HEK293T (cell line): ENCODE results near the gene ZFR2.

Experiments used
- BHLHE40 ChIP-seq: fragments of 450-650 bp; IDR thresholded peaks from 2 replicates; pipeline ENCODE4 v1.6.1; 2016; ENCODE audit warnings: mild to moderate bottlenecking, moderate library complexity, borderline replicate concordance
- FOXM1 ChIP-seq: fragments of 450-650 bp; IDR thresholded peaks from 2 replicates; pipeline ENCODE4 v1.6.1; 2017; ENCODE audit warnings: mild to moderate bottlenecking, borderline replicate concordance
- SP1 ChIP-seq: fragments of 450-650 bp; IDR thresholded peaks from 2 replicates; pipeline ENCODE4 v1.6.1; 2017
- TF ChIP-seq, protein P1 (sequence below): fragments of 450-650 bp; IDR thresholded peaks from 2 replicates; pipeline ENCODE4 v1.6.1; 2016

- no peak for TF ChIP-seq FOXM1
- no peak for TF ChIP-seq BHLHE40
- TF ChIP-seq, protein P1, sequence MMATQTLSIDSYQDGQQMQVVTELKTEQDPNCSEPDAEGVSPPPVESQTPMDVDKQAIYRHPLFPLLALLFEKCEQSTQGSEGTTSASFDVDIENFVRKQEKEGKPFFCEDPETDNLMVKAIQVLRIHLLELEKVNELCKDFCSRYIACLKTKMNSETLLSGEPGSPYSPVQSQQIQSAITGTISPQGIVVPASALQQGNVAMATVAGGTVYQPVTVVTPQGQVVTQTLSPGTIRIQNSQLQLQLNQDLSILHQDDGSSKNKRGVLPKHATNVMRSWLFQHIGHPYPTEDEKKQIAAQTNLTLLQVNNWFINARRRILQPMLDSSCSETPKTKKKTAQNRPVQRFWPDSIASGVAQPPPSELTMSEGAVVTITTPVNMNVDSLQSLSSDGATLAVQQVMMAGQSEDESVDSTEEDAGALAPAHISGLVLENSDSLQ: no peak
- no peak for TF ChIP-seq SP1
Measured at GRCh38 chr19:3916033-3916432, 47.2 kb upstream of the ZFR2 start.
